SW480 (cell line): Measurements from ENCODE around the gene SLC18A2.
A peak's percentile ranks its signal among the peaks of the same experiment; 100 is the strongest.

Experiments
- DNase-seq: peaks from one replicate; pipeline ENCODE4 v3.0.0-alpha.2; 2016; ENCODE audit warnings: low spot score

SLC18A2 gene

DNA sequence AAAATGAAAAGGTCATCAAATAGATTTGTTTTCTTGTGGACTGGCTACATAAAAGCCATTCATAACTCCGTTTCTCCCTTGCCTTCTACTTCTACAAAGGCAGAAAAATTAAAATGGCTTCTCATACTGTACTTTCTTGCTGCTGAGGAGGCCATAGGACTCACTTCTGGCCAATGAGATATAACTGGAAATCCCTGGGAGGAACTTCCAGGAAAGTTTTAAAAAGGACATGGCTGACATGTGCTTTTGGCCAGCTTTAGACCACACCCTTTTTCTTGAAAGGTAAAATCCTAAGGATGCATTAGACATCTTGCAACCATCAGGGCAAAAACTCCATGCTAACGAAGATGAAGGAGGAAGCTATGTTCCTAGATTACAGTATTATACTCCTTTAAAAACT is 75.8 kb downstream of the SLC18A2 start:
- DNase-seq = no peak

DNA sequence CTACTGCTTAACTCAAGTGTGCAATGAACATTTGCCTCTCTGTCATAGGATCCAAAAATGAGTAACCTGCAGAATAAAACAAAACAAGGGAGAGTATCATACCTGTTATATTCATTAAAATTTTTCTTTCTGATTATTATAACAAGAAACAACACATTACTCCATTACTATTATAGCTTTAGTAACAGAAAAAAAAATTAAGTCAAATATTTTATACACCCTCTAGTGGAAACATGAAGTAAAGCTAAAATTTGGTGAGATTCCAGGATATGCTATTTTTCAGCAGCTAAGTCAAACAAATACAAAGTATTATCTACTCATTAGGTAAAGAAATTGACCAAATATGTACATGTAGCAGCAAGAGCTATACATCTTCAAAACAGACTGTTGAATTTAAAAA is 78.0 kb downstream of the SLC18A2 start:
- peak; percentile 6 for DNase-seq

DNA sequence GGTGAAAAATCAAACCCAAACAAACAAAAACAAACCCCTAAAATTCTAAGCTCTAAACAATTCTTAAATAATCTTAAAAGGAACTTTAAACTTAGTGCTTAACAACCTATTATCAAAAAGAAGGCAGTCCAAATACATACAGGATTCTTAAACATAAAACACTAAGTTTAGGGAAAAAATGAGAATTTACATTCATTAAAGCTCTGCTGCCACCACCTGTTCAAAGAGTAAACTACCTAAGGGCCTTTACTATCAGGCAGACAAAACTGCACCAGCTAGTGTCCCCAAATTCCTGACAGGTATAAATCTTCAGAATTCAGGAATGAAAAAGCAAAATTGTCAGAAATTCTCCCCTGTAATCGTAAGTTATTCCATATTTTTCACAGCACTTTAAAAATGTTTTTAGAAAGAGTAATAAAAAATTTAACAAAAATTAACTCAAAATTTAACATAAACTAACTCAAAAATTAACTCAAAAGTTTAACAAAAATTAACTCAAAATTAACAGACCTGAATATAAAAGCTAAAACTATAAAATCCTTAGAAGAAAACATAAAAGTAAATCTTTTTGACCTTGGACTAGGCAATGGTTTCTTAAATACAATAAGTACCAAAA is 79.2 kb downstream of the SLC18A2 start:
- DNase-seq = peak; percentile 33

DNA sequence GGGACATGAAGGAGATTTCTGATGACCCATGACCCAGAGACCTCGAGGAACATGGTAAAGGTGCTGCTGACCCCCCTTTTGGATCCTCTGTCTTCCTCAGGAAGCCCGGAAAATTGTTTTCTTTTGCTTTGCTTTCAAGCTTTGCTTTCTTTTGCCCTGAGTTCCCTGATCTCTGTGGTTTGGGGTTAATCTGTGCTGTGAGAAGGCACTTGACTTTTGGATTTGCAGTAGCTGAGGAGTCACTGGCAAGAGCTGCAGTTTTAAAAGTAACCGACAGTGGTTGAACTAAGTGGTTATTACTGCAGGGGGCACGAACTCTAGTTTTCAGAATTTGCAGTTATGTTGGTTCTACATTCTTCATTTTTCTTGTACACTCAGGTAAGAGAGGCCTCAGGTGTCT is 81.3 kb downstream of the SLC18A2 start:
- DNase-seq = no peak

DNA sequence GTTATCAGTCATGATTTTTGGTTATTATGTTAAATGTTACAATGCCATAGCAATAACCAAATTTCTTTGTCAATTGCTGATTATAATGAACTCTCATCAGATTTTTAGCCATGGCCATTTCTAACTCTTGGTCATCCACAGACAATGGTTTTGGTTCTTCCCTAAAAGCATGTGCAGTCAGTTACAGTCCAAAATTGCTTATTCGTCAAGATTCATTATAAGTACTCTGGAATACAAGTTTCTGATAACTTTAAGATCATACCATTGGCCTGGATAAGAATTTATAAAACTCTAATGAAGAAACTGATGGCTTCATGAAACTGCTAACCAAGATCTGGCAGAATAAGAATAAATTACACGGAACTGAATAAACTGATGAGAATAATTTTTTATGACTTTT is 83.5 kb downstream of the SLC18A2 start:
- DNase-seq = no peak

DNA sequence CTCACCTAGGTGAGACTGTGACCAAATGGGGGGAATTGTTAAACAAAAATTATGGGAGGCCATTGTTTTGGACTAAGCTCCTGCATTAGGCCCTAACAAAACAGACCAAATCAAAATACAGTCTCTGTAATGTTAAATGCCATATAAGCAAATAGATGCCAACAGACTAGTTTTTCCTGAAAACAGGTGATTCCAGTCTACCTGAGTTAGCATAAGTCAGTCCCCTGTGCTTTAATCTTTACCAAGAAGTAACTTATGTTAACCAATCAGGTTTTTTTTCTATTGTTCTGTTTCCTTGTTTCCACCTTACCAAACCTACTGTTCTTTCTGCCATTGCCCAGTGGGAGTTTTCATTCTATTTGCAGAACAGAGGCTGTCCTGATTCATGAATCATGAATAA is 86.3 kb downstream of the SLC18A2 start:
- no peak for DNase-seq
